Suprapubic skin (tissue), 4 donors: ENCODE measurements around the gene ANXA3. TPM values are rescaled to one million over a fixed set of nuclear protein-coding genes. Genes with fewer than 3 reads are reported as not detected.
A peak's percentile ranks its signal among the peaks of the same experiment; 100 is the strongest.
"Not testable (repeated sequence)": the region's sequence is repeated elsewhere in the genome, so short reads cannot be mapped to it uniquely, and the experiment has no call there.

ENCODE experiments used
- DNase-seq, 2 donors: peaks; one replicate each; pipeline ENCODE4 v3.0.0-alpha.2; 2019; ENCODE audit warnings: low spot score in 2 of 2
- H3K27ac ChIP-seq: fragments of 200-600 bp; sonication (generic); one replicate; pipeline ENCODE4 v1.5.1; 2019
- H3K27me3 ChIP-seq: fragments of 200-600 bp; sonication (generic); one replicate; pipeline ENCODE4 v1.5.1; 2019
- H3K36me3 ChIP-seq: fragments of 200-600 bp; sonication (generic); one replicate; pipeline ENCODE4 v1.5.1; 2019
- H3K4me1 ChIP-seq: fragments of 200-600 bp; sonication (generic); one replicate; pipeline ENCODE4 v1.5.1; 2019
- H3K4me3 ChIP-seq: fragments of 200-600 bp; sonication (generic); one replicate; pipeline ENCODE4 v1.5.1; 2019; ENCODE audit warnings: mild to moderate bottlenecking
- H3K9me3 ChIP-seq: fragments of 200-600 bp; sonication (generic); one replicate; pipeline ENCODE4 v1.5.1; 2019
- CTCF ChIP-seq, 2 donors: fragments of 200-600 bp in 1 of 2; fragments of 450-650 bp in 1 of 2; sonication (generic) in 1 of 2; IDR thresholded peaks; one replicate each; pipeline ENCODE4 v1.5.1; 2016 to 2019; ENCODE audit warnings: antibody characterized with exemption in 2 of 2, mild to moderate bottlenecking in 1 of 2, moderate library complexity in 1 of 2
- EP300 ChIP-seq: sonication (generic); formaldehyde crosslinking; IDR thresholded peaks from one replicate; pipeline ENCODE4 v1.6.1; 2017; ENCODE audit warnings: antibody characterized with exemption
- POLR2A ChIP-seq, 2 donors: fragments of 450-650 bp; IDR thresholded peaks; one replicate each; pipeline ENCODE4 v1.6.1; 2017; ENCODE audit warnings: antibody characterized with exemption in 2 of 2, mild to moderate bottlenecking in 2 of 2, moderate library complexity in 2 of 2
- POLR2AphosphoS5 ChIP-seq, 3 donors: sonication (generic); formaldehyde crosslinking; IDR thresholded peaks; one replicate each; pipeline ENCODE4 v1.6.1; 2017; ENCODE audit warnings: antibody characterized with exemption in 3 of 3
- WGBS: methylation state at CpG from one replicate; pipeline ENCODE4 v1.1.5; 2018; 5-methylcytosine and 5-hydroxymethylcytosine counted together
- total RNA-seq, 4 donors: library from RNA; depleted of rRNA; stranded (reverse); fragments of >200 nt; gene quantifications; one replicate each; pipeline ENCODE4 v1.1.0, GENCODE V29; 2016

Gene ANXA3
- total RNA-seq = 10 to 100 TPM; 13.8 to 36.7 (median 19.8) TPM

- 14% methylated on average over 32 of the region's 65 CpGs for WGBS
- Histone ChIP-seq H3K9me3 (no peaks in the 10 kb centered on the region), H3K36me3 (no peaks in the 10 kb centered on the region), H3K4me3 (peak within 1 kb of the TSS; percentile 59), H3K27ac (peak within 1 kb of the TSS; percentile 57), H3K27me3 (no peaks in the 10 kb centered on the region), H3K4me1 (peaks cover 15% of the 10 kb centered on the region)
- DNase-seq = no peak
- no peak for TF ChIP-seq POLR2AphosphoS5 (IDR thresholded peaks at IDR 0.05)
- TF ChIP-seq CTCF (IDR thresholded peaks at IDR 0.05) = no peak
- TF ChIP-seq POLR2A (IDR thresholded peaks at IDR 0.05) = no peak
- TF ChIP-seq EP300 = no peak
Observed at GRCh38 chr4:78551420-78552351, at the start of gene ANXA3. ANXA3 (plus strand) TSS chr4:78551770; CDS start chr4:78554474, 2,704 bp downstream.

- not testable (repeated sequence) for H3K27me3 ChIP-seq, H3K9me3 ChIP-seq, DNase-seq, H3K27ac ChIP-seq, H3K4me3 ChIP-seq, H3K4me1 ChIP-seq, H3K36me3 ChIP-seq
- WGBS = 77% methylated on average over 10 of the region's 10 CpGs
Observed at GRCh38 chr4:78506260-78506659, 45.3 kb upstream of the ANXA3 start.

GRCh38 chr4:78509043-78509442 lies 42.5 kb upstream of the ANXA3 start:
- WGBS = 85% methylated on average over 2 of the region's 2 CpGs
- TF ChIP-seq POLR2A (IDR thresholded peaks at IDR 0.05) = no peak
- Histone ChIP-seq H3K27me3 (no peaks in the 10 kb centered on the region), H3K4me3 (no peak overlapping the region), H3K4me1 (no peaks in the 10 kb centered on the region), H3K36me3 (no peaks in the 10 kb centered on the region), H3K27ac (no peak overlapping the region), H3K9me3 (no peaks in the 10 kb centered on the region)
- DNase-seq = no peak

- Histone ChIP-seq H3K36me3 (no peaks in the 10 kb centered on the region), H3K4me3 (no peak overlapping the region)
- 64% methylated on average over 1 of the region's 1 CpG for WGBS
Observed at GRCh38 chr4:78510108-78510507, 41.5 kb upstream of the ANXA3 start.

GRCh38 chr4:78510681-78511080 lies 40.9 kb upstream of the ANXA3 start:
- TF ChIP-seq EP300 (no peak), POLR2A (IDR thresholded peaks at IDR 0.05) (no peak), CTCF (IDR thresholded peaks at IDR 0.05) (no peak), POLR2AphosphoS5 (IDR thresholded peaks at IDR 0.05) (no peak)
- Histone ChIP-seq H3K36me3 (no peaks in the 10 kb centered on the region), H3K4me1 (no peaks in the 10 kb centered on the region), H3K27ac (no peak overlapping the region), H3K9me3 (no peaks in the 10 kb centered on the region), H3K4me3 (no peak overlapping the region), H3K27me3 (no peaks in the 10 kb centered on the region)
- no peak for DNase-seq
- WGBS = 39% methylated on average over 1 of the region's 1 CpG

More at GRCh38 chr4:78510108-78510507, 41.5 kb upstream of the ANXA3 start:
- DNase-seq = no peak
- Histone ChIP-seq H3K27me3 (no peaks in the 10 kb centered on the region), H3K9me3 (no peaks in the 10 kb centered on the region), H3K4me1 (no peaks in the 10 kb centered on the region), H3K27ac (no peak overlapping the region)
- TF ChIP-seq POLR2AphosphoS5 (IDR thresholded peaks at IDR 0.05) (no peak), CTCF (IDR thresholded peaks at IDR 0.05) (no peak), POLR2A (IDR thresholded peaks at IDR 0.05) (no peak), EP300 (no peak)

GRCh38 chr4:78512357-78512920 lies 39.1 kb upstream of the ANXA3 start:
- no peak for DNase-seq
- Histone ChIP-seq H3K27ac (no peak overlapping the region), H3K9me3 (no peaks in the 10 kb centered on the region), H3K27me3 (no peaks in the 10 kb centered on the region), H3K4me3 (no peak overlapping the region), H3K4me1 (no peaks in the 10 kb centered on the region), H3K36me3 (no peaks in the 10 kb centered on the region)
- no peak for TF ChIP-seq POLR2A (IDR thresholded peaks at IDR 0.05)
- 79% methylated on average over 3 of the region's 3 CpGs for WGBS
